Heart right ventricle (tissue), 16 donors: ENCODE data around the gene TMEM259. TPM values are rescaled to one million over a fixed set of nuclear protein-coding genes. Genes with fewer than 3 reads are reported as not detected.

Experiments used
- ATAC-seq, 8 donors: fragments of 200-7000 bp; cut with Tn5 transposase; one replicate each; pipeline ENCODE4 v1.9.1; 2020; ENCODE audit warnings: mild to moderate bottlenecking in 8 of 8, moderate library complexity in 8 of 8, moderate number of reproducible peaks in 1 of 8
- DNase-seq, 2 donors: peaks; one replicate each; pipeline ENCODE4 v3.0.0-alpha.2; 2020
- H3K27ac ChIP-seq, 10 donors: fragments of 200-600 bp; sonication (generic) in 2 of 10; one replicate each; pipeline versions ENCODE4 v1.5.0 to v1.8.0; 2020 to 2022; ENCODE audit warnings: mild to moderate bottlenecking in 3 of 10
- H3K27me3 ChIP-seq, 7 donors: fragments of 200-600 bp; one replicate each; pipeline ENCODE4 v1.8.0; 2021 to 2022; ENCODE audit warnings: mild to moderate bottlenecking in 2 of 7
- H3K36me3 ChIP-seq, 9 donors: fragments of 200-600 bp; sonication (generic) in 1 of 9; one replicate each; pipeline versions ENCODE4 v1.5.0 to v1.8.0; 2020 to 2022; ENCODE audit warnings: mild to moderate bottlenecking in 2 of 9
- H3K4me1 ChIP-seq, 9 donors: fragments of 200-600 bp; sonication (generic) in 1 of 9; one replicate each; pipeline versions ENCODE4 v1.5.0 to v1.8.0; 2020 to 2022; ENCODE audit warnings: mild to moderate bottlenecking in 4 of 9
- H3K4me3 ChIP-seq, 10 donors: fragments of 200-600 bp; sonication (generic) in 2 of 10; one replicate each; pipeline versions ENCODE4 v1.5.0 to v1.8.0; 2020 to 2022; ENCODE audit warnings: mild to moderate bottlenecking in 7 of 10, moderate library complexity in 2 of 10
- H3K9me3 ChIP-seq, 11 donors: fragments of 200-600 bp in 10 of 11; sonication (generic) in 2 of 11; one replicate each; pipeline versions ENCODE4 v1.5.0 to v1.8.0; 2013 to 2022; ENCODE audit warnings: mild to moderate bottlenecking in 2 of 11, control low read depth in 1 of 11, moderate library complexity in 1 of 11
- WGBS, 2 donors: extraction: QIAGEN DNeasy Blood & Tissue Kit; methylation state at CpG; one replicate each; pipeline ENCODE4 v1.1.7; 2013; ENCODE audit warnings: inconsistent platforms in 1 of 2; 5-methylcytosine and 5-hydroxymethylcytosine counted together
- intact Hi-C, 10 donors: fragments of 100-400 bp; cut with DNase I; formaldehyde crosslinking; loops; one replicate each; pipeline versions ENCODE4 v1.11.1 to v1.14.2; 2022
- polyA plus RNA-seq, 2 donors: library from polyadenylated mRNA; stranded (reverse); fragments of 200-250 nt; gene quantifications; one replicate each; pipeline ENCODE4 v1.2.3, GENCODE V29; 2013
- total RNA-seq, 10 donors: library from RNA; stranded (reverse); fragmentation: NEBNext Ultra II Directional in 3 of 10; extraction: Animal tissue kit (Norgen Biotek cat#: 25700) in 3 of 10; gene quantifications; one replicate each; pipeline versions ENCODE4 v1.2.1 to v1.2.4, GENCODE V29; 2021 to 2023
- TF ChIP-seq, protein P1 (sequence below), 9 donors: fragments of 200-600 bp; sonication (generic) in 2 of 9; IDR thresholded peaks; one replicate each; pipeline versions ENCODE4 v1.5.0 to v1.8.0; 2021 to 2022; ENCODE audit warnings: antibody characterized with exemption in 9 of 9, mild to moderate bottlenecking in 5 of 9, moderate library complexity in 1 of 9
- donor health status: Arrhythmogenic right ventricular cardiomyopathy.
- donor health status: ischemic (EF 13 %, LVEDD 7.1; RV severe dilation, severe dysfunction).
- donor health status: healthy with polysubstance abuse.
- donor health status: DM: no; HTN: yes; CAD: no.
- donor health status: DM: no; HTN: no; CAD: no.
- donor health status: ischemic (EF 25% LVEDD 6.9; RV normal size, moderate dysfunction).
- donor health status: ischemic (EF 25% LVEDD 5.7; RV mildly dilated, moderate dysfunction).
- donor health status: healthy.
- donor health status: DM: yes; HTN: yes; CAD: no.
- donor health status: Ischemic cardiomyopathy.
- donor health status: ischemic (EF 35%, LVEDD 5.7; RV mildly dilated, moderate dysfunction).
- donor health status: nonischemic (EF 11% LVEDD 7.7; RV severe dilation, severe dysfunction).
- donor health status: DM: yes; HTN: yes; CAD: no.
- donor health status: PGD.
- donor health status: ischemic (EF 29% LVEDD 5.4; RV normal size, mild dysfunction).
- donor health status: nonischemic (EF 23%, LVEDD 6.1; RV moderate dilation, normal function).

The TMEM259 gene
- total and polyA plus RNA-seq, 12 donors, result 94.3 to 289 (median 114) TPM

DNA sequence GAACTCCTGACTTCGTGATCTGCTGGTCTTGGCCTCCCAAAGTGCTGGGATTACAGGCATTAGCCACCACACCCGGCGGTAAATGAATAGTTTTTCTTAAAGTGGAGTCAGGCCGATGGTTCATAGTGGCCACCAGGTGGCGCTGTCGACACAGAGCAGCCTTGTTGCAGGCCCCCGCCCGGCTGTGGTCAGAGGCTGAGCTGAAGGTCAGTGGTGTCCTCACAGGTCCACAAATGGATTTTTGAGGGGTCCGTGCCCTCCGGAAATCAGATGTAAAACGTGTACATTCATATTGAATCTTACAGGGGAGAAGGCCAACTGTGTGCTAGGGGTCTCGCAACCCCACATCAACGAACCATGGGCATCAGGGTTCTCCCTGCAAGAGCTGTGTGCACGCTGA is 50.2 kb downstream of the TMEM259 start:
- peaks cover 0 to 68% (median 23%) of the 10 kb centered on the region in 9 donors for H3K36me3 ChIP-seq

DNA sequence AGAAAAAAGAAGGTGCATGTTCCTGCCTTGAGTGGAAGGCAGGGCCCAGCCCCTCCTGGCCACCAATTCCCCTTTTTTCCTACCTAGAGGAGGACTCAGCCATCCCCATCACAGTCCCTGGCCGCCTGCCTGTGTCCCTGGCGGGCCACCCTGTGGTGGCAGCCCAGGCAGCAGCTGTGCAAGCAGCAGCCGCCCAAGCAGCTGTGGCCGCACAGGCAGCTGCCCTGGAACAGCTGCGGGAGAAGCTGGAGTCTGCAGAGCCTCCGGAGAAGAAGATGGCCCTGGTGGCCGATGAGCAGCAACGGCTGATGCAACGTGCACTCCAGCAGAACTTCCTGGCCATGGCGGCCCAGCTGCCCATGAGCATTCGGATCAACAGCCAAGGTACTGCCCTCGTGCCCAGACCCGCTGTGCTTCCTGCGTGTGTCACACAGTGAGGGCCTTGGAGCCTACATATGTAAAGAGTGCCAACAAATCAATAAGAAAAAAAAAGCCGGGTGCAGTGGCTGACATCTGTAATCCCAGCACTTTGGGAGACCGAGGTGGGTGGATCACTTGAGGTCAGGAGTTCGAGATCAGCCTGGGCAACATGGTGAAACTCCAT is 54.3 kb downstream of the TMEM259 start:
- Histone ChIP-seq H3K36me3 (peaks cover 0 to 85% (median 28%) of the 10 kb centered on the region in 9 donors), H3K4me3 (no peak overlapping the region), H3K27ac (no peak overlapping the region), H3K27me3 (no peaks in the 10 kb centered on the region), H3K4me1 (no peaks in the 10 kb centered on the region), H3K9me3 (peaks cover 0 to 19% (median 9%) of the 10 kb centered on the region in 11 donors)
- DNase-seq (no peak), ATAC-seq (no peak)
- intact Hi-C loops, result no loop called here
- TF ChIP-seq, protein P1, sequence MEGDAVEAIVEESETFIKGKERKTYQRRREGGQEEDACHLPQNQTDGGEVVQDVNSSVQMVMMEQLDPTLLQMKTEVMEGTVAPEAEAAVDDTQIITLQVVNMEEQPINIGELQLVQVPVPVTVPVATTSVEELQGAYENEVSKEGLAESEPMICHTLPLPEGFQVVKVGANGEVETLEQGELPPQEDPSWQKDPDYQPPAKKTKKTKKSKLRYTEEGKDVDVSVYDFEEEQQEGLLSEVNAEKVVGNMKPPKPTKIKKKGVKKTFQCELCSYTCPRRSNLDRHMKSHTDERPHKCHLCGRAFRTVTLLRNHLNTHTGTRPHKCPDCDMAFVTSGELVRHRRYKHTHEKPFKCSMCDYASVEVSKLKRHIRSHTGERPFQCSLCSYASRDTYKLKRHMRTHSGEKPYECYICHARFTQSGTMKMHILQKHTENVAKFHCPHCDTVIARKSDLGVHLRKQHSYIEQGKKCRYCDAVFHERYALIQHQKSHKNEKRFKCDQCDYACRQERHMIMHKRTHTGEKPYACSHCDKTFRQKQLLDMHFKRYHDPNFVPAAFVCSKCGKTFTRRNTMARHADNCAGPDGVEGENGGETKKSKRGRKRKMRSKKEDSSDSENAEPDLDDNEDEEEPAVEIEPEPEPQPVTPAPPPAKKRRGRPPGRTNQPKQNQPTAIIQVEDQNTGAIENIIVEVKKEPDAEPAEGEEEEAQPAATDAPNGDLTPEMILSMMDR (IDR thresholded peaks at IDR 0.05), result no peak
- WGBS, 2 donors, result 95 to 96% methylated on average over 17 of the region's 17 CpGs

More for the DNA sequence above, 50.2 kb downstream of the TMEM259 start:
- intact Hi-C loops, result loop anchor here in 2 of 10 donors (5.0 to 10.0 kb wide), 2 partner anchors 33 to 206 kb away; no protein-coding TSS in a partner anchor
- Histone ChIP-seq H3K27me3 (no peaks in the 10 kb centered on the region), H3K4me1 (no peaks in the 10 kb centered on the region), H3K9me3 (peaks cover 0 to 22% (median 9%) of the 10 kb centered on the region in 11 donors), H3K4me3 (no peak overlapping the region), H3K27ac (no peak overlapping the region)
- no peak for ATAC-seq
- DNase-seq, result no peak
- 92 to 95% methylated on average over 14 of the region's 14 CpGs for WGBS, 2 donors
- TF ChIP-seq, protein P1 (IDR thresholded peaks at IDR 0.05), result peak in 8 of 9 donors; percentile 14 to 49 (median 43)

DNA sequence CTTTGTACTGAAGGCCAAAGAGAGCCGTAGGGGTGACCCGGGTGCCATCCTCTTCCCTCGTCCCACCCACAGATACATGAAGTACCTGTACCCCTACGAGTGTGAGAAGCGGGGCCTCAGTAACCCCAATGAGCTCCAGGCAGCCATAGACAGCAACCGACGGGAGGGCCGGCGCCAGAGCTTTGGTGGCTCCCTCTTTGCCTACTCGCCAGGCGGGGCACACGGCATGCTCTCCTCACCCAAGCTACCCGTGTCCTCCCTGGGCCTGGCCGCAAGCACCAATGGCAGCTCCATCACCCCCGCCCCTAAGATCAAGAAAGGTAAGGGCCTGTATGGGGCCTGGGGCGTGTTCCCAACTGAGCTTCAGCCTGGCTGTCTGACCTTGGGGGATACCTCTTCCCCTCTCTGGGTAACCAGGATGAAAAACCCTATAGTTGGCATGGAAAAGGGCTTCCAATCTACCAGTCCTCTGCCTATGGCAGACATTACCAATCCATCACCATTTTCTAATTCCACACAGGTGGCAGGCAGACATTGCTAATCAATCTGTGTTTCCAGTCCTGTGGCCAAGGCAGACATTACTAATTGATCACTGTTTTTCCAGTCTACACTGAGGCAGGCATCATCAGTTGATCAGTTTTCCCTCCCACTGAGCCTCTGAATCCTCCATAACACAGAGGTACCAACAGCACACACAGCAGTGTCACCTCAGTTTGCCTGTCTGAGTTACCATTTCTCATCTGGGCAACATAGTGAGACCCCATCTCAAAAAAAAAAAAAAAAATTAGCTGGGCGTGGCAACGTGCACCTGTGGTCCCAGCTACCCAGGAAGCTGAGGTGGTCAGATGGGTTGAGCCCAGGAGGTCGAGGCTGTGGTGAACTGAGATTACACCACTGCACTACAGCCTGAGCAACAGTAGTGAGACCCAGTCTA is 55.9 kb downstream of the TMEM259 start:
- Histone ChIP-seq H3K36me3 (peaks cover 0 to 78% (median 20%) of the 10 kb centered on the region in 9 donors), H3K27ac (no peak overlapping the region), H3K4me1 (no peaks in the 10 kb centered on the region), H3K9me3 (peaks cover 0 to 5% (median 0%) of the 10 kb centered on the region in 11 donors), H3K27me3 (no peaks in the 10 kb centered on the region), H3K4me3 (no peak overlapping the region)
- WGBS, 2 donors, result 99% methylated on average over 19 of the region's 19 CpGs
- ATAC-seq (no peak), DNase-seq (no peak)
- intact Hi-C loops, result no loop called here
- TF ChIP-seq, protein P1 (IDR thresholded peaks at IDR 0.05), result no peak

DNA sequence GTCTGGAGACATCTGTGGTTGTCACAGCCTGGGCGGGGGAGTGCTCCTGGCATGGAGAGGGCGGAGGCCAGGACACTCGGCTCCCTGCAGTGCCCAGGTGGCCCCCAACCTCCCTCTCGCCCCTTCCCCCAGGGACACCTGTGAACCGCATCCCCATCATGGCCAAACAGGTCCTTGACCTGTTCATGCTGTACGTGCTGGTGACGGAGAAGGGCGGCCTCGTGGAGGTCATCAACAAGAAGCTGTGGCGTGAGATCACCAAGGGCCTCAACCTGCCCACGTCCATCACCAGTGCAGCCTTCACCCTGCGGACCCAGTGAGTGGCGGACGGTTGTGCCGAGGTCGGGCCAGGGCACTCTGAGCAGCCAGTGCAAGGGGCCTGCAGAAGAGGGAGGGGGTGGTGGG is 56.8 kb downstream of the TMEM259 start:
- Histone ChIP-seq H3K4me1 (no peaks in the 10 kb centered on the region), H3K36me3 (peaks cover 0 to 70% (median 20%) of the 10 kb centered on the region in 9 donors), H3K4me3 (no peak overlapping the region), H3K9me3 (peaks cover 0 to 5% (median 0%) of the 10 kb centered on the region in 11 donors), H3K27ac (no peak overlapping the region), H3K27me3 (no peaks in the 10 kb centered on the region)
- DNase-seq, result no peak
- 97 to 98% methylated on average over 16 of the region's 16 CpGs for WGBS, 2 donors
- TF ChIP-seq, protein P1 (IDR thresholded peaks at IDR 0.05), result no peak
- ATAC-seq, result no peak
- intact Hi-C loops, result no loop called here
